Suprapubic skin (tissue), 4 donors: ENCODE results near the gene RAB27B. TPM values are rescaled to one million over a fixed set of nuclear protein-coding genes. Genes with fewer than 3 reads are reported as not detected.
"Not testable (repeated sequence)": the region's sequence is repeated elsewhere in the genome, so short reads cannot be mapped to it uniquely, and the experiment has no call there.

Source experiments
- DNase-seq, 2 donors: peaks; one replicate each; pipeline ENCODE4 v3.0.0-alpha.2; 2019; ENCODE audit warnings: low spot score in 2 of 2
- H3K27ac ChIP-seq: fragments of 200-600 bp; sonication (generic); one replicate; pipeline ENCODE4 v1.5.1; 2019
- H3K27me3 ChIP-seq: fragments of 200-600 bp; sonication (generic); one replicate; pipeline ENCODE4 v1.5.1; 2019
- H3K36me3 ChIP-seq: fragments of 200-600 bp; sonication (generic); one replicate; pipeline ENCODE4 v1.5.1; 2019
- H3K4me1 ChIP-seq: fragments of 200-600 bp; sonication (generic); one replicate; pipeline ENCODE4 v1.5.1; 2019
- H3K4me3 ChIP-seq: fragments of 200-600 bp; sonication (generic); one replicate; pipeline ENCODE4 v1.5.1; 2019; ENCODE audit warnings: mild to moderate bottlenecking
- H3K9me3 ChIP-seq: fragments of 200-600 bp; sonication (generic); one replicate; pipeline ENCODE4 v1.5.1; 2019
- EP300 ChIP-seq: sonication (generic); formaldehyde crosslinking; IDR thresholded peaks from one replicate; pipeline ENCODE4 v1.6.1; 2017; ENCODE audit warnings: antibody characterized with exemption
- POLR2A ChIP-seq, 2 donors: fragments of 450-650 bp; IDR thresholded peaks; one replicate each; pipeline ENCODE4 v1.6.1; 2017; ENCODE audit warnings: antibody characterized with exemption in 2 of 2, mild to moderate bottlenecking in 2 of 2, moderate library complexity in 2 of 2
- POLR2AphosphoS5 ChIP-seq, 3 donors: sonication (generic); formaldehyde crosslinking; IDR thresholded peaks; one replicate each; pipeline ENCODE4 v1.6.1; 2017; ENCODE audit warnings: antibody characterized with exemption in 3 of 3
- WGBS: methylation state at CpG from one replicate; pipeline ENCODE4 v1.1.5; 2018; 5-methylcytosine and 5-hydroxymethylcytosine counted together
- total RNA-seq, 4 donors: library from RNA; depleted of rRNA; stranded (reverse); fragments of >200 nt; gene quantifications; one replicate each; pipeline ENCODE4 v1.1.0, GENCODE V29; 2016
- TF ChIP-seq, protein P1 (sequence below), 2 donors: fragments of 200-600 bp in 1 of 2; fragments of 450-650 bp in 1 of 2; sonication (generic) in 1 of 2; IDR thresholded peaks; one replicate each; pipeline ENCODE4 v1.5.1; 2016 to 2019; ENCODE audit warnings: antibody characterized with exemption in 2 of 2, mild to moderate bottlenecking in 1 of 2, moderate library complexity in 1 of 2

Gene RAB27B
- total RNA-seq, 4 donors from 2014 or later: 18.0 to 32.8 (median 20.6) TPM

DNA sequence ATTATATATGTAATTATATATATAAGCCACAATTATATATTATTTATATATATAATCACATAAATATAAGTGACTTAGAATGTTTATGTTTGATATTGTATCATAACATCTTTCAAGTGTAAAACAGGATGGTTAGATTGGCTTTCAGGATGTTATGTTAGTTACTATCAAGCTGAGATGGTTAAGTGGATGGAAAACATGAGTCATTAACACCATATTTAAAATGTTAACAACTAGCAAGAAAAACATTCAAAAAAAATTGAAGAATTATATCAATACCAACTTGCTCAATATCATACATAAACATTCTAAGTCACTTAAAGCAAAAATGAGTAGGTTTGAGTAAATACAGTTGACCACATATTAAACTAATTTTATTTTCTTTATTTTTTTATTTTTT lies 21.8 kb upstream of the RAB27B start:
- no peaks in the 10 kb centered on the region for H3K27me3 ChIP-seq
- H3K27ac ChIP-seq: no peak overlapping the region
- H3K9me3 ChIP-seq: no peaks in the 10 kb centered on the region
- DNase-seq: no peak
- H3K36me3 ChIP-seq: no peaks in the 10 kb centered on the region
- no peaks in the 10 kb centered on the region for H3K4me1 ChIP-seq
- no peak for TF ChIP-seq POLR2A (IDR thresholded peaks at IDR 0.05)
- TF ChIP-seq, protein P1, sequence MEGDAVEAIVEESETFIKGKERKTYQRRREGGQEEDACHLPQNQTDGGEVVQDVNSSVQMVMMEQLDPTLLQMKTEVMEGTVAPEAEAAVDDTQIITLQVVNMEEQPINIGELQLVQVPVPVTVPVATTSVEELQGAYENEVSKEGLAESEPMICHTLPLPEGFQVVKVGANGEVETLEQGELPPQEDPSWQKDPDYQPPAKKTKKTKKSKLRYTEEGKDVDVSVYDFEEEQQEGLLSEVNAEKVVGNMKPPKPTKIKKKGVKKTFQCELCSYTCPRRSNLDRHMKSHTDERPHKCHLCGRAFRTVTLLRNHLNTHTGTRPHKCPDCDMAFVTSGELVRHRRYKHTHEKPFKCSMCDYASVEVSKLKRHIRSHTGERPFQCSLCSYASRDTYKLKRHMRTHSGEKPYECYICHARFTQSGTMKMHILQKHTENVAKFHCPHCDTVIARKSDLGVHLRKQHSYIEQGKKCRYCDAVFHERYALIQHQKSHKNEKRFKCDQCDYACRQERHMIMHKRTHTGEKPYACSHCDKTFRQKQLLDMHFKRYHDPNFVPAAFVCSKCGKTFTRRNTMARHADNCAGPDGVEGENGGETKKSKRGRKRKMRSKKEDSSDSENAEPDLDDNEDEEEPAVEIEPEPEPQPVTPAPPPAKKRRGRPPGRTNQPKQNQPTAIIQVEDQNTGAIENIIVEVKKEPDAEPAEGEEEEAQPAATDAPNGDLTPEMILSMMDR (IDR thresholded peaks at IDR 0.05): no peak
- no peak for TF ChIP-seq EP300
- TF ChIP-seq POLR2AphosphoS5 (IDR thresholded peaks at IDR 0.05): no peak
- H3K4me3 ChIP-seq: no peak overlapping the region

DNA sequence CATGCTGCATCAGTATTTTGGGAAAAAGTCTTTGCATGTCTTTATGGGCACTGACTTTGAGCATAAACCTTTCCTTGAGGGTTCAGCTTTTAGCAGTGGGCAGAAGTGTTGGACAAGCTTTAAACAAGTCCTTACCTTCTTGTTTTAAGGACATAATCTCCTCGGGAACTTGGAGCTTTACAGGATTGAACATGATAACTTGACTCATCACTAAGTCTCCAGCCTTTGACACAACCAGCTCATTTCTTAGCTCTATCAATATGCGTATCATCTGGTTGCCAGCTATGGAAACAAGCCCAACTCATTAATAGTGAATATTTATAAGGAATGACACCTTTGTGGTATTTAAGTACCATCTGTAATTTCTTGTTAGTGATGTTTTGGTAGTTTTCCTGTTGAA lies 21.0 kb upstream of the RAB27B start:
- H3K27me3 ChIP-seq: no peaks in the 10 kb centered on the region
- no peaks in the 10 kb centered on the region for H3K36me3 ChIP-seq
- TF ChIP-seq, protein P1 (IDR thresholded peaks at IDR 0.05): no peak
- TF ChIP-seq POLR2A (IDR thresholded peaks at IDR 0.05) (no peak), EP300 (no peak), POLR2AphosphoS5 (IDR thresholded peaks at IDR 0.05) (no peak)
- no peaks in the 10 kb centered on the region for H3K9me3 ChIP-seq
- H3K27ac ChIP-seq: no peak overlapping the region
- WGBS: 41% methylated on average over 2 of the region's 2 CpGs
- DNase-seq: no peak
- no peaks in the 10 kb centered on the region for H3K4me1 ChIP-seq
- no peak overlapping the region for H3K4me3 ChIP-seq

DNA sequence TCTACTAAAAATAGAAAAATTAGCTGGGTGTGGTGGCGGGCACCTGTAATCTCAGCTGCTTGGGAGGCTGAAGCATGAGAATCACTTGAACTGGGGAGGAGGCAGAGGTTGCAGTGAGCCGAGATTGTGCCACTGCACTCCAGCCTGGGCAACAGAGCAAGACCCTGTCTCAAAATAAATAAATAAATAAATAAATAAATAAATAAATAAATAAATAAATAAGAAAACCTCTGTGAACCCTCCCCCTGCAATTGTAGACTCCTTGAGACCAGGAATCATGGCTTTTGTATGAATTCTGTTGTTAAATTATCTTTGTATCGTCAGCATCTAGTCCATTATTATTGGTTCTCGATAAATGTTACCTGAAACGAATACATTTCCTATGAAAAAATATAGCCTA lies 17.6 kb upstream of the RAB27B start:
- not testable (repeated sequence) for H3K9me3 ChIP-seq, H3K27ac ChIP-seq, H3K4me1 ChIP-seq, H3K4me3 ChIP-seq, H3K36me3 ChIP-seq, DNase-seq, H3K27me3 ChIP-seq
- WGBS: 99% methylated on average over 5 of the region's 5 CpGs

DNA sequence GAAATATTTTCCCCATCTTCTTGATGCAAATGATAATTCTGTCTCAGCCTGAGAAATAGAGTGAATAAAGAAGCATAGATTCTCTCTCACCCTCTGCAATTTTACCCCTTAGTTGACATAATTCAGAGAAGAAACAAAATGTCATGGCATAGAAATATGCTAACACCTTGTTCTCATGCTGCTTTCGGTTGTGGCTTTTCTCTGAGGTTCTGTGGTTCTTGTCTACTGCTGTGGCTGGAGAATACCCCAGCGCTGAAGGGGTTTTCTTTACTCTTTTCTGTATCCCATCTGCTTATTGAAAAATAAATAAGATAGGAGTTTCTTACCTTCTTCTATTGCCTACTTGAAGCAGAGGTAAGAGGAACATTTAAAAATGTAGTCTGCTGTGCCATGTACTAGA lies 15.4 kb upstream of the RAB27B start:
- no peaks in the 10 kb centered on the region for H3K27me3 ChIP-seq
- H3K36me3 ChIP-seq: no peaks in the 10 kb centered on the region
- WGBS: 90% methylated on average over 2 of the region's 2 CpGs
- no peaks in the 10 kb centered on the region for H3K4me1 ChIP-seq
- no peak for DNase-seq
- H3K4me3 ChIP-seq: no peak overlapping the region
- no peaks in the 10 kb centered on the region for H3K9me3 ChIP-seq
- TF ChIP-seq POLR2A (IDR thresholded peaks at IDR 0.05): no peak
- TF ChIP-seq POLR2AphosphoS5 (IDR thresholded peaks at IDR 0.05): no peak
- no peak overlapping the region for H3K27ac ChIP-seq

DNA sequence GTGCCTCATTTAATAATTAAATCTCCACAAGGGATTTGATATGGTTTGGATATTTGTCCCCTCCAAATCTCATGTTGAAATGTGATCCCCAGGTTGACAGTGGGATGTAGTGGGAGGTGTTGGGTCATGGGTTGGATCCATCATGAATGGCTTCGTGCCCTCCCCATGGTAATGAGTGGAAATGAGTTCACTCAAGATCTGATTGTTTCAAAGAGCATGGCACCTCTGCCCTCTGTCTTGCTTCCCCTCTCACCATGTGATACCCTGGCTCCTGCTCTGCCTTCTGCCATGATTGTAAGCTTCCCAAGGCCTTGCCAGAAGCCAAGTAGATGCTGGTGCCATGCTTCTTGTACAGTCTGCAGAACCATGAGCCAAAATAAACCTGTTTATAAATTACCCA lies 15.0 kb upstream of the RAB27B start:
- no peaks in the 10 kb centered on the region for H3K9me3 ChIP-seq
- H3K27ac ChIP-seq: no peak overlapping the region
- WGBS: 80% methylated on average over 1 of the region's 1 CpG
- TF ChIP-seq, protein P1 (IDR thresholded peaks at IDR 0.05): no peak
- no peak overlapping the region for H3K4me3 ChIP-seq
- no peaks in the 10 kb centered on the region for H3K36me3 ChIP-seq
- H3K4me1 ChIP-seq: no peaks in the 10 kb centered on the region
- H3K27me3 ChIP-seq: no peaks in the 10 kb centered on the region
- DNase-seq: no peak

DNA sequence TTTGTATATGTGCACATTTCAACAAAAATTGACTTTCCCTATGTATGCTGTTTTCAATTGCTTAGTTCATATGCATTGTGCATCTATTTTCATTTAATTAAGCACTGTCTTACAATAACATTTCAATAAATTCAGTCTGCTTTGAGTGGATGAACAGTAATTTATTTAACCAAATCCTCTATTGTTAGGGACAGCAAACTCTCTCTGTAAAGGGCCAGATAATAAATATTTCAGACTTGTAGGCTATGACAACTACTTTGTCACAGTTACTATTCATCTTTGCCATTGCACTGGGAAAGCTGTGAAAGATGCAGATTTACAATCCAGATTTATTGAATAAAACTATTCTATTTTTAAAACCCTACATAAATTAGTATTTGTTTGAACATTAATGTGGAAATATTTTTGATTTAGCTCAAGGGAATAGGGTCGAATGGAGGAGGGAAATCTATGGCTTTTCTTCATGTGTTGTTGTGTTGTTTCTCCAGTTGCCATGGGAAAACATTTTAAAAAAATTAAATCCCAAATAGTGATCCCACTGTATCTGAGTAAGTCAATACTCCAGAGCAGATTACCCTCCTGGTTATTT lies 14.2 kb upstream of the RAB27B start:
- 15% methylated on average over 1 of the region's 1 CpG for WGBS
- H3K27me3 ChIP-seq: no peaks in the 10 kb centered on the region
- no peaks in the 10 kb centered on the region for H3K4me1 ChIP-seq
- TF ChIP-seq EP300 (no peak), POLR2AphosphoS5 (IDR thresholded peaks at IDR 0.05) (no peak), POLR2A (IDR thresholded peaks at IDR 0.05) (no peak)
- TF ChIP-seq, protein P1 (IDR thresholded peaks at IDR 0.05): no peak
- no peak overlapping the region for H3K4me3 ChIP-seq
- no peaks in the 10 kb centered on the region for H3K9me3 ChIP-seq
- H3K27ac ChIP-seq: no peak overlapping the region
- no peak for DNase-seq
- H3K36me3 ChIP-seq: no peaks in the 10 kb centered on the region
